PC-9 (cell line): ENCODE data around the gene EFNA4. TPM values are rescaled to one million over a fixed set of nuclear protein-coding genes. Genes with fewer than 3 reads are reported as not detected.

Experiments used
- BruUV-seq: library from RNA; stranded (reverse); fragments of 400-500 nt; replicated peaks from 2 replicates; lab custom pipeline; 2021; lab: Mats Ljungman, UMichigan
- CTCF ChIA-PET: fragments of 300-600 bp; sonication (Branson Sonifier 250); formaldehyde crosslinking; loops from one replicate; lab custom pipeline; 2022; ENCODE audit warnings: antibody characterized with exemption; lab: Charles Lee
- POLR2A ChIA-PET: fragments of 300-600 bp; sonication (Branson Sonifier 250); formaldehyde crosslinking; loops from one replicate; lab custom pipeline; 2022; ENCODE audit warnings: antibody characterized with exemption; ENCODE audit not compliant: unreplicated experiment; lab: Charles Lee
- DNase-seq, 2 experiments: peaks; one replicate each; pipeline versions ENCODE4 v3.0.0 to v3.0.0-alpha.2; 2015 to 2022; ENCODE audit warnings: mixed read lengths in 1 of 2
- H2AFZ ChIP-seq: fragments of 200-600 bp; sonication (generic); 2 replicates; pipeline ENCODE4 v1.8.1; 2017; ENCODE audit warnings: antibody characterized with exemption
- H3F3A ChIP-seq: fragments of 200-600 bp; sonication (generic); 2 replicates; pipeline ENCODE4 v1.8.1; 2017; ENCODE audit warnings: antibody characterized with exemption, mild to moderate bottlenecking, low read depth; ENCODE audit not compliant: insufficient read depth
- H3K27ac ChIP-seq: fragments of 200-600 bp; sonication (generic); 2 replicates; pipeline ENCODE4 v1.6.1; 2016; ENCODE audit warnings: mixed run types
- H3K27me3 ChIP-seq: fragments of 200-600 bp; sonication (generic); 2 replicates; pipeline ENCODE4 v1.6.1; 2016; ENCODE audit warnings: low read depth, mixed run types; ENCODE audit not compliant: insufficient read depth
- H3K36me3 ChIP-seq: fragments of 200-600 bp; sonication (generic); 2 replicates; pipeline ENCODE4 v1.6.1; 2016; ENCODE audit warnings: low read depth, mixed run types
- H3K4me1 ChIP-seq: fragments of 200-600 bp; sonication (generic); replicated peaks from 2 replicates; pipeline ENCODE4 v1.6.1; 2016; ENCODE audit warnings: mixed run types; ENCODE audit not compliant: insufficient read depth
- H3K4me2 ChIP-seq: fragments of 200-600 bp; sonication (generic); 2 replicates; pipeline ENCODE4 v1.6.1; 2017; ENCODE audit warnings: mixed run types
- H3K4me3 ChIP-seq: fragments of 200-600 bp; sonication (generic); 2 replicates; pipeline ENCODE4 v1.6.1; 2016; ENCODE audit warnings: mixed run types
- H3K79me2 ChIP-seq: fragments of 200-600 bp; sonication (generic); 2 replicates; pipeline ENCODE4 v1.6.1; 2017; ENCODE audit warnings: low read depth, mixed run types
- H3K9me2 ChIP-seq: fragments of 200-600 bp; sonication (generic); 2 replicates; pipeline ENCODE4 v1.8.1; 2017; ENCODE audit warnings: mild to moderate bottlenecking; ENCODE audit not compliant: insufficient read depth
- H3K9me3 ChIP-seq: fragments of 200-600 bp; sonication (generic); 2 replicates; pipeline ENCODE4 v1.8.1; 2016; ENCODE audit warnings: low read depth; ENCODE audit not compliant: insufficient read depth
- H4K20me1 ChIP-seq: fragments of 200-600 bp; sonication (generic); 2 replicates; pipeline ENCODE4 v1.8.1; 2017; ENCODE audit not compliant: insufficient read depth
- EZH2 ChIP-seq: fragments of 200-600 bp; sonication (generic); IDR thresholded peaks from 2 replicates; pipeline ENCODE4 v1.8.0; 2017; ENCODE audit warnings: antibody characterized with exemption, low read depth
- intact Hi-C: fragments of 100-400 bp; cut with micrococcal nuclease; formaldehyde crosslinking; loops from one replicate; pipeline ENCODE4 v1.10.0; 2022; ENCODE audit not compliant: unreplicated experiment
- total RNA-seq: library from RNA; stranded (reverse); gene quantifications from 2 replicates; pipeline ENCODE4 v1.2.3, GENCODE V29; 2021
- TF ChIP-seq, protein P1 (sequence below): fragments of 200-600 bp; sonication (generic); conservative IDR thresholded peaks from 2 replicates; pipeline ENCODE4 v1.6.1; 2017; ENCODE audit warnings: mixed run types, antibody characterized with exemption, mild to moderate bottlenecking, moderate library complexity

Gene EFNA4
- total RNA-seq, 1 experiment from 2014 or later, result 14.0 TPM

DNA sequence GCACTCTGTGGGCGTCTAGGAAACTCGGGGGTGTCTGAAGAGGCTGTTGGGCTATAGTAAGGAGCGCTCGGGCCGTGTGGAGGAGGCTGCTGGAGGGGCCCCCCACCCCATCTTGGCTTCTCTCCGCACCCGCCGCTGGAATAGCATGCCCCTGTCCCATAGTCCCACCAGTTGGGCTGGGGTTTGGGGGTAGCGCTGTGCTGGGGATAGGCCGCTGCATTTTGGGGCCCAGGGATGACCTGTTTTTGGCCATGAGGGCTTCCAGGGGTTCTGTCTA is 15.6 kb downstream of the EFNA4 start:
- no peak for TF ChIP-seq EZH2
- TF ChIP-seq, protein P1, sequence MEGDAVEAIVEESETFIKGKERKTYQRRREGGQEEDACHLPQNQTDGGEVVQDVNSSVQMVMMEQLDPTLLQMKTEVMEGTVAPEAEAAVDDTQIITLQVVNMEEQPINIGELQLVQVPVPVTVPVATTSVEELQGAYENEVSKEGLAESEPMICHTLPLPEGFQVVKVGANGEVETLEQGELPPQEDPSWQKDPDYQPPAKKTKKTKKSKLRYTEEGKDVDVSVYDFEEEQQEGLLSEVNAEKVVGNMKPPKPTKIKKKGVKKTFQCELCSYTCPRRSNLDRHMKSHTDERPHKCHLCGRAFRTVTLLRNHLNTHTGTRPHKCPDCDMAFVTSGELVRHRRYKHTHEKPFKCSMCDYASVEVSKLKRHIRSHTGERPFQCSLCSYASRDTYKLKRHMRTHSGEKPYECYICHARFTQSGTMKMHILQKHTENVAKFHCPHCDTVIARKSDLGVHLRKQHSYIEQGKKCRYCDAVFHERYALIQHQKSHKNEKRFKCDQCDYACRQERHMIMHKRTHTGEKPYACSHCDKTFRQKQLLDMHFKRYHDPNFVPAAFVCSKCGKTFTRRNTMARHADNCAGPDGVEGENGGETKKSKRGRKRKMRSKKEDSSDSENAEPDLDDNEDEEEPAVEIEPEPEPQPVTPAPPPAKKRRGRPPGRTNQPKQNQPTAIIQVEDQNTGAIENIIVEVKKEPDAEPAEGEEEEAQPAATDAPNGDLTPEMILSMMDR, result no peak
- H3K9me3 ChIP-seq, result no peaks in the 10 kb centered on the region
- H4K20me1 ChIP-seq, result no peaks in the 10 kb centered on the region
- H2AFZ ChIP-seq, result 0 out of 2 replicates have a peak overlapping the region, but pooled peaks have one; percentile 61
- DNase-seq, result no peak
- H3K4me2 ChIP-seq, result peak overlapping the region; percentile 88
- no TSS peak for BruUV-seq
- ChIA-PET POLR2A (interaction anchor here (0.7 to 0.8 kb wide), 2 partner anchors 616 to 1370 kb away, joined by 6 to 9 read pairs; no protein-coding TSS in a partner anchor), CTCF (interaction anchor here (0.5 kb wide), 1 partner anchor 115 kb away, joined by 3 read pairs; no protein-coding TSS in a partner anchor)
- H3F3A ChIP-seq, result peaks cover 35% of the 10 kb centered on the region; the same call in 1 of the 2 replicates
- no peaks in the 10 kb centered on the region for H3K9me2 ChIP-seq
- H3K4me1 ChIP-seq, result peaks cover 58% of the 10 kb centered on the region
- intact Hi-C loops, result no loop called here
- H3K27ac ChIP-seq, result no peak overlapping the region
- H3K4me3 ChIP-seq, result peak overlapping the region; percentile 63; the same call in 1 of the 2 replicates
- H3K27me3 ChIP-seq, result peaks cover 35% of the 10 kb centered on the region
- no peaks in the 10 kb centered on the region for H3K36me3 ChIP-seq
- H3K79me2 ChIP-seq, result no peaks in the 10 kb centered on the region

DNA sequence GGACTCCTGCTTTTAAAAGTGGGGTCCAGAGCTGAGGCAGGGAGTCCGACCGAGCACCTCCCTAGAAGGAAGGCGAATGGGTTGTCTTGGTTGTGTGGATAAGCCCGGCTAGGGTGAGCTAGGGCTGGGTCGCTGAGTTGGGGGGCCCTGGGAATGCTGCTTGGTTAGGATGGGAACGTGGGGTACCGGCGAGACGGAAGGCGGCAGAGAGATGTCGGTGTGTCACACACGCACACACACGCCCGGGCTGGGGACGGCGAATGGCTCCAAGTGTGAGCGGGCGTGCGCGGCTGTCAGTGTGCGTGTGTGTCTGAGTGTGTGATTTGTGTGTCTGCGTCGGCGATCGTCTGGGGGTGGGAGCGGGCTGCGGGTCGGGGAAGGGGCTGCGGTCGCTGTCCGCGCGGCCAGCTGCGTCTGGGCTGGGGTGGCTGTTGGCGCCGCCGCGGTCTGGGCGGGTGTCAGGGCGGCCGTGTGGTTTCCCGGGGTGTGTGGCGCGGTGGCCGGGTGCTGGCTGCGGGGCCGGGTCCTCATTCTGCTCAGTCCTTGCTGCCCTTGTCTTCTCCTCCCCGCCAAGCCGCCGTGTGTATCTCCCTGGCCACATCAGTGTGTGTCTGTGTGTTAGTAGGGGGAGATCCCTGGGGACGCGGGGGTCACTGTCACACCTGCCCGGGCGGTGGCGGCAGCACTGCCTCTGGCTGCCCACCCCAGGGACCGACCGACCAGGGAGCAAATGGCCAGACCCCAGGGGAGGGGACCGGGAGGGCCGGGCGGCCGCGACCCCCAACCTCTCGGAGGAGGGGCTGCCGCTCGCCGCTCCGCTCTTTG is 16.2 kb downstream of the EFNA4 start:
- H3K4me2 ChIP-seq, result peak overlapping the region; percentile 88
- BruUV-seq, result no TSS peak
- H3K9me3 ChIP-seq, result no peaks in the 10 kb centered on the region
- intact Hi-C loops, result no loop called here
- DNase-seq, result peak in 1 of 2 experiments; percentile 26
- H3K27me3 ChIP-seq, result peaks cover 35% of the 10 kb centered on the region
- no peaks in the 10 kb centered on the region for H3K36me3 ChIP-seq
- TF ChIP-seq, protein P1, result no peak
- TF ChIP-seq EZH2, result peak; percentile 67; the same call in 1 of the 2 replicates
- no peaks in the 10 kb centered on the region for H4K20me1 ChIP-seq
- peaks cover 62% of the 10 kb centered on the region for H3K4me1 ChIP-seq
- ChIA-PET POLR2A (interaction anchor here (0.7 kb wide), 1 partner anchor 1371 kb away, joined by 9 read pairs; no protein-coding TSS in a partner anchor), CTCF (no interaction called here)
- peak overlapping the region; percentile 63; the same call in 1 of the 2 replicates for H3K4me3 ChIP-seq
- no peak overlapping the region for H2AFZ ChIP-seq
- H3K27ac ChIP-seq, result no peak overlapping the region
- H3K9me2 ChIP-seq, result no peaks in the 10 kb centered on the region
- peaks cover 35% of the 10 kb centered on the region; the same call in 1 of the 2 replicates for H3F3A ChIP-seq
- no peaks in the 10 kb centered on the region for H3K79me2 ChIP-seq

DNA sequence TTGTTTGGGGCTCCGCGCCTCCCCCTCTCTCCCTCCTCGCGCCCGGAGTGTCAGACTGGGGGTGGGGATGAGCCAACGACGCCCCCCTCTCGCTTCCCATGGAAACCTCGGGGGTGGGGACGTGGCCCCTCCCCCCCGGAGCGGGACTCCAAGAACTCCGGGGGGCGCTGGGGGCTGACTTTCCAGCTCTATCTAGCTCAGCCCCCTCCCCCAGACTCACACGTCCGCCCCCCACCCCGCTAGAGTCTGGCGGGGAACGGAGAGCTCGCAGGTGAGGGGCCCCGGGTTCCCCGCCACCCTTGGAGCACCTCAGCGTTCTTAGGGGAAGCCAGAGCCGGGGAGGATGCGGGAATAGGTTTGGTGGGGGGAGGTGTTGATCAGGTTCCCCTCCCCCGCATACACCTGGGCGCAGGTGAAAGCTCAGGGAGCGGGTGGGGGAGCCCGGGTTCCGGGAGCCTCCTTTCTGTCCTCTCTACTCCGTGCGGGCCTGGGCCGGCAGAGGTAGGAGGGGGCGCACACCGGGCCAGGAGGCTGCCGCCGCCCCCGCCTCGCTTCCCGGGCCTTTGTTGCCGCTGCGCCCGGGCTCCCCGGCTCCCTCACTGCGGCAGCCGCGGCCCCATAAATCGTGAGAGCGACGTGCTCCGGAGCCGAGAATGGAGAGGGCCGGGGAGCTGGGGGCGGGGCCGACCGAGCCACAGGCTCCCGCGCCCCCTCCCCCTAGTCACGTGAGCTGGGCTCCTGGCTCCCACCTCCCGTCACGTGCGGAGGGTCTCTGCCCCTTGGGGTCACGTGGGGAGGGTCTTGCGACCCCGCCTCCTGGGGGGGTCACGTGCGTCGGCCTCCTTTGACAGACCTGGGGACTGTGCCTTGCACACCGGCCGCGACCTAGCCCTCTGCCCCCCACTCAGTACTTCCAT is 17.0 kb downstream of the EFNA4 start:
- H3K27ac ChIP-seq, result no peak overlapping the region
- H3K4me1 ChIP-seq, result peaks cover 62% of the 10 kb centered on the region
- TF ChIP-seq EZH2, result peak; percentile 29; the same call in 1 of the 2 replicates
- TF ChIP-seq, protein P1, result no peak
- H2AFZ ChIP-seq, result peak overlapping the region; percentile 67; the same call in 1 of the 2 replicates
- H3K4me2 ChIP-seq, result peak overlapping the region; percentile 88
- no peaks in the 10 kb centered on the region for H4K20me1 ChIP-seq
- peak in 1 of 2 experiments; percentile 28 for DNase-seq
- ChIA-PET POLR2A (interaction anchor here (0.6 kb wide), 2 partner anchors 100 to 111 kb away, joined by 5 to 11 read pairs; no protein-coding TSS in a partner anchor), CTCF (interaction anchor here (1.3 kb wide), 1 partner anchor 29 kb away, joined by 3 read pairs; the partner anchor contains the start of gene ADAM15)
- no peaks in the 10 kb centered on the region for H3K79me2 ChIP-seq
- intact Hi-C loops, result no loop called here
- peaks cover 38% of the 10 kb centered on the region; the same call in 1 of the 2 replicates for H3F3A ChIP-seq
- H3K9me2 ChIP-seq, result no peaks in the 10 kb centered on the region
- H3K4me3 ChIP-seq, result peak overlapping the region; percentile 63
- H3K36me3 ChIP-seq, result no peaks in the 10 kb centered on the region
- peaks cover 35% of the 10 kb centered on the region for H3K27me3 ChIP-seq
- no peaks in the 10 kb centered on the region for H3K9me3 ChIP-seq
- no TSS peak for BruUV-seq
